ENCODE measurements around the gene TTYH3.

GRCh38 chr7:2646336-2646679, 14.5 kb downstream of the TTYH3 start:
- TF ChIP-seq CTCF (IDR thresholded peaks at IDR 0.05), result no peak
- no peak for TF ChIP-seq ZFX (IDR thresholded peaks at IDR 0.05; ENCODE audit: borderline replicate concordance)

Data from 22Rv1 (cell line).